Activated CD8-positive, alpha-beta memory T cell treated with anti-CD3 and anti-CD28 coated beads, Interleukin-2, amount 50 U/mL, for 24 hours (primary cell): Measurements from ENCODE around the gene THOC3.
"Not testable (repeated sequence)": the region's sequence is repeated elsewhere in the genome, so short reads cannot be mapped to it uniquely, and the experiment has no call there.

Experiments used
- DNase-seq: peaks from one replicate; pipeline ENCODE4 v3.0.0-alpha.2; 2020; ENCODE audit errors: extremely low read depth

THOC3 gene

GRCh38 chr5:175940632-175941031 is 27.5 kb downstream of the THOC3 start:
- not testable (repeated sequence) for DNase-seq

GRCh38 chr5:175938489-175938888 is 29.6 kb downstream of the THOC3 start:
- not testable (repeated sequence) for DNase-seq

- DNase-seq, result not testable (repeated sequence)
Measured at GRCh38 chr5:175928752-175929151, 39.4 kb downstream of the THOC3 start.

DNA sequence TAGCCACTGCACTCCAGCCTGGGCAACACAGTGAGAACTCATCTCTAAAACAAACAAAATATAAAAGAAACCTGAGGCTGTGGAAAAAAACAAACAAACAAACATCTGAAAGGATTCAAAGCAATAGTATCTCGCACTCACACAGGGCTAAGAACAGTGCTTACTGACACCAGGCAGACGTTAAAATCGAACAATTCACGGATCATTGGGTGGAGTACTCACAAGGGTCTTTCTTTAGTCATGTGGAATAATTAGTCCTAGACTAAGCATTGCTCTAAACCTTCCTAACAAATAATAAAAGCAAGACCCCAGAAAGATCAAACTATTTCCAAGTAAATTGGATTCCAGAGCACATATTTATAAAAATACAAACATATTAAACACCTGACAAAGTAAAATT is 43.0 kb downstream of the THOC3 start:
- DNase-seq, result not testable (repeated sequence)

DNA sequence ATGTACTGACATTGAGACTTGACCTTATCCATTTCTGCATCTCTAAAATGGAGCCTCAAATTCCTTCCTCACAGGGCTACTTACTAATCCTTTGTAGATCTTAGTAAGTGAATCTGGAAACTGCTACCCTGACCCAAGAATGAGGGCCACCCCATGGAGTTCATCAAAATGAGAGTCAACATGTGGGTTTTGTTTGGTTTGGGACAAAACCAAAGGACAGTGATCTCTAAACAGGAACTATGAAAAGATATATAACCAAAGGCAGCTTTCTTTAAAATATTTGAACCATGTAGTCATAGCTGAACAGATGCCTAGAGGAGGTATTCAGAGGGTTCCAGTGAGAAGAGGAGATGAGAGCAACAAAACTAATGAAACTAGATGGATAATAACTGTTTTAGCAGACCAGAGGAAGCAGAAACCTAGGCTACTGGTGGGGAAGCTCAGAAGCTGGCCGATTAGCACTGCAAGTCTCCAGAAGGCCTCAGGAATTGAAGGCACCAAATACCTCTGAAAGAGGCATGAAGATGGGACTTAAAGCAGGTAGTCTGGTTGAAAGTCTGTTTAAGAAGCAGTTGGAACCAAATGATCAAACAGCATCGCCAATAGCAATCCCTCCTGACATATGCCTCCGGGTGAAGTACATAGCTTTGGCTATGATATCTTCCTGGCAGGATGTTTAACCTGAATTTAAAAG is 45.8 kb downstream of the THOC3 start:
- DNase-seq, result no peak

DNA sequence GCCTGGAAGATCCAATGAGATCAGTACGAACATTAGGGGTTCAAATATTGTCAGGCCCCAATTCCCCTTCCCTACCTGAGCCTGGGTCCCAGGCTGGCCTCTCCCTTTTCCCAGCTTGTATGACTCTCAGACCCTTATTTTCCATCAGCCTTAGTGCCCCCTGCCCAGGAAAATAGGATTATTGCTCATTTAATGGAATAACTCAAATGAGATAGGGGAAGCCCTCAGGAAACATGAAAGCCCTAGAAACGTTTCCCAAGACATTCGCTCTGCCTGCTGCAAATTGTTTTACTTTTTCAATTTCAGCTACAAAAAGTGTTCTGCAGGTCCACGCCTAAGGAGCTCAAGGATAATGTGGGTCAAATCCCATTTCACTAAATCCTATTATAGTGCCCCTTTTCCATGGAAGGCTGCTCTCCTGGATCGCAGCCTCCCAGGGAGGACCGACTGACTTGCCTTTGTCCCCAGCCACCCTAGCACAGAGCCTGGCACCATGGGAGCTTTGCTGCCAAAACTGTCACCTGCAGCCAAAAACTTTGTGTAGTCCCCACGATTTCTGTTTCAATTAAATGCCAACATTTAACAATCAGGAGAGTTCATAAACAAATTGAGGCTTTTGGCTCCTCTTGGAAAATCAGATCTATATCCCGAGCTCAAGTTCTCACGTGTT is 46.9 kb downstream of the THOC3 start:
- no peak for DNase-seq

GRCh38 chr5:175920231-175920811 is 47.8 kb downstream of the THOC3 start:
- DNase-seq, result no peak

DNA sequence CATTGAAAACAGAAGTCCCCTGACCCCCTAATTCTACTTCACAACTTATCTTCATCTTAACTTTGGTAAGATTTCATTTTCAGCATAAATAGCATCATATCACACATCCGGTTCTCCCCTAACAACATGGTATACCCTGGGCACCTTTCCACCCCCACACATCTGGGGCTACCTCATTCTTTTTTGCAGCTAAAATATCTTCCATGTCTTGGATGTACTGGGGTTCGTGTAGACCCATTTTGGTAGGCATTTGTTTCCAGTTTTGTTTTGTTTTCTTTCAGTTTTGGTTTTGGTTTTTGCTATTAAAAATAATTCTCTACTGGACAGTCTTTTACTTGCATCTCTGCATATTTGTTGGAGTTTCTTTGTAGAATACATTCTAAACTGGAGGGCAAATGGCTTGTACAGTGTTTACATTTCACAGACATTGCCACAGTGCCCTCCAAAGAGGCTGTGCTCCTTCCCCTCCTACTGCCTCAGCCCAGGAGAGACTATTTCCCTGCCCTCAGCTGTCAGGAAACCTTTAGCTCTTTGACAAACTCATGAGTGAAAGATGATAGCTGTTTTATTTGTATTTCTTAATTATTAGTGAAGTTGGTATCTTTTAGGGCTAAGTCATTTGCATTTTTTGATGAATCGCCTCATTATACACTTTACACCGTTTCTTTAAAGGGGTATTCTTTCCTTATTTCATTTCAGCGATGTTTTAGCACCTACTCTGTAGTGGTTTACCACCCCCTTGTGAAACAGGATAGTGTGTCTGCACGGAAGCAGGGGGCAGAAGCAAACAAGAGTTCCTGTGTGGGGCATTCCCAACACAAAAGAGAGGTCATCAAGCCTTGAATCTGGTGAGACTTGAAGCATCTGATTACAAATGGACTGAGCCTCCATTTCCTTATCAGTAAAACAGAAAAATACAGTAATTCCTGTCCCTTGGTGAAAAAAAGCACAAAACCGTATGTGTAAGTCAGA is 52.8 kb downstream of the THOC3 start:
- not testable (repeated sequence) for DNase-seq

DNA sequence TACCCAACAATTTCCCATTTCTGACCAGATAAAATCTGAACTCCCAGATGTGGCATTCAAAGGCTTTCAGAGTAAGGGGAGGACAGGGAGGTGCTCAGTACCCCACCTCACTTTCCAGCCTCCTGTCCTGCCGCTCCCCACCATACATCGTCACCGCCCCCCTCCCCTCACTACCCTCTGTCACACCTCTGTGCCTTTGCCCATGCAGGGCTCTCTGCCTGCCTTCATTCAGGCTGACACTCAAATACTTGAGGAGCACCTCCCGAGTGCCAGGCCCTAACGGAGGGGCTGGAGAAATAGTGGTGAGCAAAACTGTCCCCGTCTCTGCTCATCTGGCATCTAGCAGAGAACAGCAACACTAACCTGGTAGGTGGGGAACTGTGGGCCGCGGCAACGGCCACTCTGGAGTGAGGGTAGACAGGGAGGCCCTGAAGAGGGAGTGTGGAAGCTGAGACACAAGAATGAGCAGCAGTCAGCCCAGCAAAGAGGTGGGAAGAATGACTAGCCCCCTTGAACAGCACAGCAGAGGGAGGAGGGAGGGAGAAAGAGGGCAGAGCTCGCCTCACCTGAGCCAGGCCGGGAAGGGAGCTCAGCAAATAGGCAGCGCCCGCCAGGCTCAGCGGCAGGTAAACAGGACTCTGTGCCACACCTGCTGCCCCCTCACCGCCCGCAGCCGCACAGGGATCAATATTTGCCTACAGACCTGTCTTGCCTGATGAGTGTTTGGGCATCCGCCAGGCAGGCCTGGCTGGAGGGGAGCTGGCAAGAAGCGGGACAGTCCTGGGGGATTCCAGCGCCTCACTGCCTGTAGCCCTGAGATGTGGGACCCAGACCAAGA is 54.1 kb downstream of the THOC3 start:
- not testable (repeated sequence) for DNase-seq

GRCh38 chr5:175910072-175910471 is 58.0 kb downstream of the THOC3 start:
- not testable (repeated sequence) for DNase-seq
